Suprapubic skin (tissue), 4 donors: Measurements from ENCODE around the gene LHFPL3. TPM values are rescaled to one million over a fixed set of nuclear protein-coding genes. Genes with fewer than 3 reads are reported as not detected.

Experiments
- DNase-seq, 2 donors: peaks; one replicate each; pipeline ENCODE4 v3.0.0-alpha.2; 2019; ENCODE audit warnings: low spot score in 2 of 2
- H3K27ac ChIP-seq: fragments of 200-600 bp; sonication (generic); one replicate; pipeline ENCODE4 v1.5.1; 2019
- H3K27me3 ChIP-seq: fragments of 200-600 bp; sonication (generic); one replicate; pipeline ENCODE4 v1.5.1; 2019
- H3K36me3 ChIP-seq: fragments of 200-600 bp; sonication (generic); one replicate; pipeline ENCODE4 v1.5.1; 2019
- H3K4me1 ChIP-seq: fragments of 200-600 bp; sonication (generic); one replicate; pipeline ENCODE4 v1.5.1; 2019
- H3K4me3 ChIP-seq: fragments of 200-600 bp; sonication (generic); one replicate; pipeline ENCODE4 v1.5.1; 2019; ENCODE audit warnings: mild to moderate bottlenecking
- H3K9me3 ChIP-seq: fragments of 200-600 bp; sonication (generic); one replicate; pipeline ENCODE4 v1.5.1; 2019
- EP300 ChIP-seq: sonication (generic); formaldehyde crosslinking; IDR thresholded peaks from one replicate; pipeline ENCODE4 v1.6.1; 2017; ENCODE audit warnings: antibody characterized with exemption
- POLR2A ChIP-seq, 2 donors: fragments of 450-650 bp; IDR thresholded peaks; one replicate each; pipeline ENCODE4 v1.6.1; 2017; ENCODE audit warnings: antibody characterized with exemption in 2 of 2, mild to moderate bottlenecking in 2 of 2, moderate library complexity in 2 of 2
- POLR2AphosphoS5 ChIP-seq, 3 donors: sonication (generic); formaldehyde crosslinking; IDR thresholded peaks; one replicate each; pipeline ENCODE4 v1.6.1; 2017; ENCODE audit warnings: antibody characterized with exemption in 3 of 3
- WGBS: methylation state at CpG from one replicate; pipeline ENCODE4 v1.1.5; 2018; 5-methylcytosine and 5-hydroxymethylcytosine counted together
- total RNA-seq, 4 donors: library from RNA; depleted of rRNA; stranded (reverse); fragments of >200 nt; gene quantifications; one replicate each; pipeline ENCODE4 v1.1.0, GENCODE V29; 2016
- TF ChIP-seq, protein P1 (sequence below), 2 donors: fragments of 200-600 bp in 1 of 2; fragments of 450-650 bp in 1 of 2; sonication (generic) in 1 of 2; IDR thresholded peaks; one replicate each; pipeline ENCODE4 v1.5.1; 2016 to 2019; ENCODE audit warnings: antibody characterized with exemption in 2 of 2, mild to moderate bottlenecking in 1 of 2, moderate library complexity in 1 of 2

LHFPL3 gene
- total RNA-seq, 4 donors from 2014 or later = not detected

GRCh38 chr7:104761892-104762291 is 433.5 kb downstream of the LHFPL3 start:
- TF ChIP-seq, protein P1, sequence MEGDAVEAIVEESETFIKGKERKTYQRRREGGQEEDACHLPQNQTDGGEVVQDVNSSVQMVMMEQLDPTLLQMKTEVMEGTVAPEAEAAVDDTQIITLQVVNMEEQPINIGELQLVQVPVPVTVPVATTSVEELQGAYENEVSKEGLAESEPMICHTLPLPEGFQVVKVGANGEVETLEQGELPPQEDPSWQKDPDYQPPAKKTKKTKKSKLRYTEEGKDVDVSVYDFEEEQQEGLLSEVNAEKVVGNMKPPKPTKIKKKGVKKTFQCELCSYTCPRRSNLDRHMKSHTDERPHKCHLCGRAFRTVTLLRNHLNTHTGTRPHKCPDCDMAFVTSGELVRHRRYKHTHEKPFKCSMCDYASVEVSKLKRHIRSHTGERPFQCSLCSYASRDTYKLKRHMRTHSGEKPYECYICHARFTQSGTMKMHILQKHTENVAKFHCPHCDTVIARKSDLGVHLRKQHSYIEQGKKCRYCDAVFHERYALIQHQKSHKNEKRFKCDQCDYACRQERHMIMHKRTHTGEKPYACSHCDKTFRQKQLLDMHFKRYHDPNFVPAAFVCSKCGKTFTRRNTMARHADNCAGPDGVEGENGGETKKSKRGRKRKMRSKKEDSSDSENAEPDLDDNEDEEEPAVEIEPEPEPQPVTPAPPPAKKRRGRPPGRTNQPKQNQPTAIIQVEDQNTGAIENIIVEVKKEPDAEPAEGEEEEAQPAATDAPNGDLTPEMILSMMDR (IDR thresholded peaks at IDR 0.05) = no peak
- TF ChIP-seq EP300 (no peak), POLR2AphosphoS5 (IDR thresholded peaks at IDR 0.05) (no peak), POLR2A (IDR thresholded peaks at IDR 0.05) (no peak)
- DNase-seq = no peak
- Histone ChIP-seq H3K4me3 (no peak overlapping the region), H3K36me3 (no peaks in the 10 kb centered on the region), H3K4me1 (no peaks in the 10 kb centered on the region), H3K27me3 (no peaks in the 10 kb centered on the region), H3K9me3 (no peaks in the 10 kb centered on the region), H3K27ac (no peak overlapping the region)
- 62% methylated on average over 4 of the region's 4 CpGs for WGBS

- H3K4me1 ChIP-seq = no peaks in the 10 kb centered on the region
- no peak overlapping the region for H3K4me3 ChIP-seq
- H3K9me3 ChIP-seq = no peaks in the 10 kb centered on the region
- TF ChIP-seq, protein P1 (IDR thresholded peaks at IDR 0.05) = no peak
- no peak for TF ChIP-seq EP300
- no peak for TF ChIP-seq POLR2AphosphoS5 (IDR thresholded peaks at IDR 0.05)
- no peak for TF ChIP-seq POLR2A (IDR thresholded peaks at IDR 0.05)
- H3K27ac ChIP-seq = no peak overlapping the region
- no peak for DNase-seq
- H3K36me3 ChIP-seq = no peaks in the 10 kb centered on the region
- no peaks in the 10 kb centered on the region for H3K27me3 ChIP-seq
- 72% methylated on average over 4 of the region's 4 CpGs for WGBS
Observed at GRCh38 chr7:104767113-104767512, 438.7 kb downstream of the LHFPL3 start.

GRCh38 chr7:104767826-104768536 is 439.6 kb downstream of the LHFPL3 start:
- WGBS = 42% methylated on average over 4 of the region's 4 CpGs
- Histone ChIP-seq H3K27me3 (no peaks in the 10 kb centered on the region), H3K36me3 (no peaks in the 10 kb centered on the region), H3K4me3 (no peak overlapping the region), H3K4me1 (no peaks in the 10 kb centered on the region), H3K27ac (no peak overlapping the region), H3K9me3 (no peaks in the 10 kb centered on the region)
- no peak for TF ChIP-seq EP300
- no peak for TF ChIP-seq POLR2A (IDR thresholded peaks at IDR 0.05)
- no peak for TF ChIP-seq POLR2AphosphoS5 (IDR thresholded peaks at IDR 0.05)
- TF ChIP-seq, protein P1 (IDR thresholded peaks at IDR 0.05) = no peak
- no peak for DNase-seq

GRCh38 chr7:104772405-104773345 is 444.3 kb downstream of the LHFPL3 start:
- H3K27me3 ChIP-seq = no peaks in the 10 kb centered on the region
- H3K36me3 ChIP-seq = no peaks in the 10 kb centered on the region
- WGBS = 46% methylated on average over 10 of the region's 10 CpGs
- H3K9me3 ChIP-seq = no peaks in the 10 kb centered on the region
- H3K27ac ChIP-seq = no peak overlapping the region
- no peak for DNase-seq
- no peak overlapping the region for H3K4me3 ChIP-seq
- TF ChIP-seq POLR2A (IDR thresholded peaks at IDR 0.05) (no peak), POLR2AphosphoS5 (IDR thresholded peaks at IDR 0.05) (no peak), EP300 (no peak)
- H3K4me1 ChIP-seq = no peaks in the 10 kb centered on the region

DNA sequence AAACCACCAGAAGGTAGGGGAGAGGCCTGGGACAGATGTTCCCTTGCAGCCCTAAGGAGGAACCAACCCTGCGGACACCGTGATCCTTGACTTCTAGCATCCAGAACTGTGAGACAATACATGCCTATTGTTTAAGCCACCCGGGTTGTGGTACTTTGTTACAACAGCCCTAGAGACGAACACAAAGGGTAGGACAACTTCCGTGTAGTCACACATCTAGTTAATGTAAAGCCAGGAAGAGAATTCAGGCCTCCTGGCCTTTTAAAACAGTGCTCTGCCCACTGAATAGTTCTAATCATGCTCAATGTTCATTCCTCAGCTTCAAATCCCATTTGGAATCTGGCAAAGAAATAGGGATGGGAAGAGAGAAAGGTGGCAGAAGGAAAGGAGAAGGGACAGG is 445.4 kb downstream of the LHFPL3 start:
- no peaks in the 10 kb centered on the region for H3K4me1 ChIP-seq
- no peaks in the 10 kb centered on the region for H3K27me3 ChIP-seq
- no peaks in the 10 kb centered on the region for H3K36me3 ChIP-seq
- no peak overlapping the region for H3K4me3 ChIP-seq
- H3K27ac ChIP-seq = no peak overlapping the region
- TF ChIP-seq, protein P1 (IDR thresholded peaks at IDR 0.05) = no peak
- TF ChIP-seq POLR2AphosphoS5 (IDR thresholded peaks at IDR 0.05) = no peak
- TF ChIP-seq EP300 = no peak
- no peak for TF ChIP-seq POLR2A (IDR thresholded peaks at IDR 0.05)
- WGBS = 91% methylated on average over 5 of the region's 5 CpGs
- no peak for DNase-seq
- H3K9me3 ChIP-seq = no peaks in the 10 kb centered on the region
